Left lung (tissue), 10 donors: ENCODE data around the gene PDHX. TPM values are rescaled to one million over a fixed set of nuclear protein-coding genes. Genes with fewer than 3 reads are reported as not detected.

Source experiments
- ATAC-seq: fragments of 200-7000 bp; cut with Tn5 transposase; one replicate; pipeline ENCODE4 v1.9.1; 2020; ENCODE audit warnings: moderate library complexity
- DNase-seq, 4 donors: peaks; one replicate each; pipeline ENCODE4 v3.0.0-alpha.2; 2013 to 2020
- H3K27ac ChIP-seq, 2 donors: fragments of 200-600 bp; sonication (generic) in 1 of 2; one replicate each; pipeline versions ENCODE4 v1.5.0 to v1.8.0; 2020 to 2021
- H3K27me3 ChIP-seq, 2 donors: fragments of 200-600 bp; sonication (generic) in 1 of 2; one replicate each; pipeline versions ENCODE4 v1.5.0 to v1.8.0; 2020 to 2021
- H3K36me3 ChIP-seq, 2 donors: fragments of 200-600 bp; sonication (generic) in 1 of 2; one replicate each; pipeline versions ENCODE4 v1.5.0 to v1.8.0; 2020 to 2021
- H3K4me1 ChIP-seq, 2 donors: fragments of 200-600 bp; one replicate each; pipeline ENCODE4 v1.8.0; 2021
- H3K4me3 ChIP-seq, 2 donors: fragments of 200-600 bp; sonication (generic) in 1 of 2; one replicate each; pipeline versions ENCODE4 v1.5.0 to v1.8.0; 2020 to 2021; ENCODE audit warnings: mild to moderate bottlenecking in 1 of 2
- H3K9me3 ChIP-seq, 2 donors: fragments of 200-600 bp; sonication (generic) in 1 of 2; one replicate each; pipeline versions ENCODE4 v1.5.0 to v1.8.0; 2020 to 2021
- CTCF ChIP-seq, 2 donors: fragments of 200-600 bp; sonication (generic) in 1 of 2; IDR thresholded peaks; one replicate each; pipeline versions ENCODE4 v1.5.0 to v1.8.0; 2021; ENCODE audit warnings: antibody characterized with exemption in 2 of 2
- intact Hi-C, 2 donors: fragments of 100-400 bp; cut with DNase I; formaldehyde crosslinking; loops; one replicate each; pipeline versions ENCODE4 v1.11.2 to v1.14.2; 2022
- polyA plus RNA-seq, 6 donors: library from polyadenylated mRNA; unstranded; fragments of 120-200 nt; gene quantifications; one replicate each; pipeline ENCODE4 v1.2.1, GENCODE V29; 2013; ENCODE audit not compliant: insufficient read length in 6 of 6
- total RNA-seq, 2 donors: library from RNA; stranded (reverse); fragmentation: NEBNext Ultra II Directional; extraction: Animal tissue kit (Norgen Biotek cat#: 25700); gene quantifications; one replicate each; pipeline ENCODE4 v1.2.1, GENCODE V29; 2021
- donor health status: DM: no; HTN: yes; CAD: no.
- donor health status: DM: no; HTN: no; CAD: no.

The PDHX gene
- total and polyA plus RNA-seq, 8 donors: 31.8 to 41.7 (median 35.0) TPM

GRCh38 chr11:34915136-34916014 is 1.0 kb upstream of the PDHX start:
- no peak for TF ChIP-seq CTCF (IDR thresholded peaks at IDR 0.05)
- H3K27ac ChIP-seq: peak overlapping the region; percentile 92 to 98
- peak overlapping the region; percentile 75 to 83 for H3K4me3 ChIP-seq
- intact Hi-C loops: no loop called here
- no peaks in the 10 kb centered on the region for H3K27me3 ChIP-seq
- peak in 1 of 4 donors; percentile 35 for DNase-seq
- ATAC-seq: peak; percentile 3
- peaks cover 6 to 39% of the 10 kb centered on the region in 2 donors for H3K4me1 ChIP-seq
- H3K9me3 ChIP-seq: no peaks in the 10 kb centered on the region
- H3K36me3 ChIP-seq: peaks cover 0 to 4% of the 10 kb centered on the region in 2 donors

GRCh38 chr11:34916843-34917770 is 689 bp downstream of the PDHX start:
- intact Hi-C loops: no loop called here

GRCh38 chr11:34921156-34921555 is 4.7 kb downstream of the PDHX start:
- peaks cover 8 to 47% of the 10 kb centered on the region in 2 donors for H3K4me1 ChIP-seq
- DNase-seq (no peak), ATAC-seq (no peak)
- TF ChIP-seq CTCF (IDR thresholded peaks at IDR 0.05): no peak
- intact Hi-C loops: loop anchor here in 1 of 2 donors (10.0 kb wide), 1 partner anchor 474 kb away; no protein-coding TSS in a partner anchor
- H3K4me3 ChIP-seq: no peak overlapping the region
- H3K27ac ChIP-seq: no peak overlapping the region
- no peaks in the 10 kb centered on the region for H3K9me3 ChIP-seq
- peaks cover 0 to 4% of the 10 kb centered on the region in 2 donors for H3K36me3 ChIP-seq
- no peaks in the 10 kb centered on the region for H3K27me3 ChIP-seq

More at GRCh38 chr11:34916843-34917770, 689 bp downstream of the PDHX start:
- Histone ChIP-seq H3K27me3 (no peaks in the 10 kb centered on the region), H3K4me1 (peaks cover 6 to 27% of the 10 kb centered on the region in 2 donors), H3K9me3 (no peaks in the 10 kb centered on the region), H3K36me3 (peaks cover 0 to 8% of the 10 kb centered on the region in 2 donors), H3K4me3 (peak overlapping the region; percentile 75 to 83), H3K27ac (peak overlapping the region; percentile 92 to 98)
- ATAC-seq (peak; percentile 17), DNase-seq (peak in 1 of 4 donors; percentile 48)
- no peak for TF ChIP-seq CTCF (IDR thresholded peaks at IDR 0.05)

GRCh38 chr11:34924714-34925113 is 8.3 kb downstream of the PDHX start:
- no peaks in the 10 kb centered on the region for H3K27me3 ChIP-seq
- intact Hi-C loops: loop anchor here in 1 of 2 donors (10.0 kb wide), 1 partner anchor 470 kb away; no protein-coding TSS in a partner anchor
- no peak overlapping the region for H3K4me3 ChIP-seq
- H3K36me3 ChIP-seq: peaks cover 0 to 4% of the 10 kb centered on the region in 2 donors
- DNase-seq: no peak
- ATAC-seq: no peak
- peak overlapping the region in 1 of 2 donors; percentile 27 for H3K27ac ChIP-seq
- H3K9me3 ChIP-seq: no peaks in the 10 kb centered on the region
- TF ChIP-seq CTCF (IDR thresholded peaks at IDR 0.05): no peak
- peaks cover 10 to 53% of the 10 kb centered on the region in 2 donors for H3K4me1 ChIP-seq
